ENCODE measurements around the gene AGR2. TPM values are rescaled to one million over a fixed set of nuclear protein-coding genes. Genes with fewer than 3 reads are reported as not detected.

AGR2 gene
- total RNA-seq, 1 experiment from 2014 or later: not detected

DNA sequence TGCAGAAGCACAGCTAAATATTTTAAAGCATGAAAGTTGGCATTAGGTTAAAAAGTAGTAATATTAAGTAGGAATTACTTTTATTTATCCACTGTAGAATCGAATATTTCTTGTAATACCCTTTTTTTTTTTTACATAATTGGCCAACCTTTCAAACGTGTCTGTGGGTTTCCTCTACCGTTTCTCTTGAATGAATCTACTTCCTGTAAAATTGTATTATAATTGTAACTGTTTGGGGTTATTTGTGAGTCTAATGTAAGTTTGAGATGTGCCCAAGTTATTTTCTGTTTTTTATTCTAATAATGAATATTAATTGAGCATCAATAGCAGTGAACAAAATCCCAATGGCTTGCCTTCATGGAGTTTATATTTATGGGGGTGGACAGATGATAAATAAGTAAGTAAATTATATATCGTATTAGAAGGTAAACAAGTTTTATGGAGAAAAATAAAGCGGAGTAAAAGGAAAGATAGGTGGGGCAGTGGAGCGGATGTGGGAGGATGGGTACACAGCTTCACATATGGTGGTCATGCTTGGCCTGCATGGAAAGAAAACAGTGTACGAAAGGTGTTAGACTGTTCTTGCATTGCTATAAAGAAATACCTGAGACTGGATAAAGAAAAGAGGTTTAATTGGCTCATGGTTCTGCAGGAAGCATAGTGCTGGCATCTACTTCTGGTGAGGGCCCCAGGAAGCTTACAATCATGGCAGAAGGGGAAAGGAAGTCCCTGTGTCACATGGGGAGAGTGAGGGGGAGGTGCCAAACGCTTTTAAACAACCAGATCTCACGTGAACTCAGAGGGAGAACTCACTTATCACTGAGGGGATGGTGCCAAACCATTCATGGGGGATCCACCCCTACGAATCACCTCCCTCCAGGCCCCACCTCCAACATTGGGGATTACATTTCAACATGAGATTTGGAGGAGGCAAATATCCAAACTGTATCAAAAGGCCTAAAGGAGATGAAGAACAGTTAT, 45.9 kb downstream of the AGR2 start:
- Mint-ChIP-seq H3K27me3 (ENCODE audit: low read depth) (peaks cover 16% of the 10 kb centered on the region), H3K36me3 (ENCODE audit: insufficient read depth in 1 of 3, low read depth in 3 of 3) (no peaks in the 10 kb centered on the region), H3K4me1 (peaks cover 21 to 23% of the 10 kb centered on the region in 2 experiments), H3K27ac (peak overlapping the region in 1 of 3 experiments; percentile 52; a peak in 1 of 7 replicates), H3K4me3 (no peak overlapping the region), H3K9me3 (no peaks in the 10 kb centered on the region)
- H4K8ac ChIP-seq (replicated peaks; ENCODE audit: insufficient read length, low read depth, low read length): no peak overlapping the region
- H2BK12ac ChIP-seq (ENCODE audit: insufficient read length, low read depth, low read length): no peak overlapping the region
- H4K20me1 ChIP-seq (ENCODE audit: control insufficient read depth, insufficient read depth, insufficient read length): no peaks in the 10 kb centered on the region
- H2AFZ ChIP-seq (ENCODE audit: low read length): no peak overlapping the region
- H3K4ac ChIP-seq (ENCODE audit: low read depth, low read length): no peak overlapping the region
- no peak overlapping the region for H2BK20ac ChIP-seq (ENCODE audit: low read depth, low read length, poor library complexity, severe bottlenecking)
- no peak overlapping the region for H3K23ac ChIP-seq (ENCODE audit: insufficient read length, low read depth, low read length)
- H3K23me2 ChIP-seq (ENCODE audit: insufficient read length, low read depth, low read length, poor library complexity, severe bottlenecking): peaks cover 11% of the 10 kb centered on the region
- H3K4me1 ChIP-seq (ENCODE audit: insufficient read depth, low read length): no peaks in the 10 kb centered on the region
- no peaks in the 10 kb centered on the region for H3K27me3 ChIP-seq (ENCODE audit: insufficient read depth, low read length)
- H2BK5ac ChIP-seq (ENCODE audit: insufficient read length, low read length): no peak overlapping the region
- no peak overlapping the region for H3K27ac ChIP-seq (ENCODE audit: insufficient read length, low read depth, low read length)
- no peak overlapping the region for H4K91ac ChIP-seq (ENCODE audit: insufficient read length, low read depth, low read length)
- H3K9ac ChIP-seq (ENCODE audit: extremely low read depth, insufficient read length, low read length): no peak overlapping the region
- no peak overlapping the region for H3K4me2 ChIP-seq (ENCODE audit: insufficient read depth, insufficient read length, low read length)
- no peak overlapping the region for H3K56ac ChIP-seq (ENCODE audit: insufficient read length, low read depth, low read length)
- no peak for DNase-seq
- no peak overlapping the region for H2BK120ac ChIP-seq (ENCODE audit: low read depth, low read length, poor library complexity, severe bottlenecking)
- no peaks in the 10 kb centered on the region for H3K9me3 ChIP-seq (ENCODE audit: control insufficient read depth, low read depth, low read length)
- H3K79me2 ChIP-seq (ENCODE audit: insufficient read depth, low read length): no peaks in the 10 kb centered on the region; the same call in 1 of the 2 replicates
- H3K79me1 ChIP-seq (ENCODE audit: insufficient read depth, low read depth, low read length, poor library complexity, severe bottlenecking): peaks cover 3% of the 10 kb centered on the region
- H4K5ac ChIP-seq (ENCODE audit: insufficient read length, low read depth, low read length): no peak overlapping the region
- TF ChIP-seq, protein P1, sequence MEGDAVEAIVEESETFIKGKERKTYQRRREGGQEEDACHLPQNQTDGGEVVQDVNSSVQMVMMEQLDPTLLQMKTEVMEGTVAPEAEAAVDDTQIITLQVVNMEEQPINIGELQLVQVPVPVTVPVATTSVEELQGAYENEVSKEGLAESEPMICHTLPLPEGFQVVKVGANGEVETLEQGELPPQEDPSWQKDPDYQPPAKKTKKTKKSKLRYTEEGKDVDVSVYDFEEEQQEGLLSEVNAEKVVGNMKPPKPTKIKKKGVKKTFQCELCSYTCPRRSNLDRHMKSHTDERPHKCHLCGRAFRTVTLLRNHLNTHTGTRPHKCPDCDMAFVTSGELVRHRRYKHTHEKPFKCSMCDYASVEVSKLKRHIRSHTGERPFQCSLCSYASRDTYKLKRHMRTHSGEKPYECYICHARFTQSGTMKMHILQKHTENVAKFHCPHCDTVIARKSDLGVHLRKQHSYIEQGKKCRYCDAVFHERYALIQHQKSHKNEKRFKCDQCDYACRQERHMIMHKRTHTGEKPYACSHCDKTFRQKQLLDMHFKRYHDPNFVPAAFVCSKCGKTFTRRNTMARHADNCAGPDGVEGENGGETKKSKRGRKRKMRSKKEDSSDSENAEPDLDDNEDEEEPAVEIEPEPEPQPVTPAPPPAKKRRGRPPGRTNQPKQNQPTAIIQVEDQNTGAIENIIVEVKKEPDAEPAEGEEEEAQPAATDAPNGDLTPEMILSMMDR (conservative IDR thresholded peaks at IDR 0.05): no peak
- no peak overlapping the region for H3K14ac ChIP-seq (ENCODE audit: insufficient read depth, low read length)
- H2BK15ac ChIP-seq (ENCODE audit: low read depth, low read length): no peak overlapping the region
- no peak overlapping the region for H3K18ac ChIP-seq (ENCODE audit: insufficient read length, low read depth, low read length)
- WGBS (ENCODE audit: extremely low coverage, insufficient read length, low lambda C conversion rate): 100% methylated on average over 3 of the region's 10 CpGs
- H2AK5ac ChIP-seq (ENCODE audit: insufficient read length, low read length): no peak overlapping the region
- H3T11ph ChIP-seq (ENCODE audit: low read length): no peak overlapping the region
